ENCODE data around the gene RSRC2.
"Not testable (repeated sequence)": the region's sequence is repeated elsewhere in the genome, so short reads cannot be mapped to it uniquely, and the experiment has no call there.

RSRC2 gene

GRCh38 chr12:122486360-122486759, 40.4 kb downstream of the RSRC2 start:
- DNase-seq (ENCODE audit: low read depth): not testable (repeated sequence)

- DNase-seq (ENCODE audit: low read depth): not testable (repeated sequence)
These were observed 42.4 kb downstream of the RSRC2 start for GRCh38 chr12:122484385-122484784.

- no peak for DNase-seq (ENCODE audit: low read depth)
These were observed 42.8 kb downstream of the RSRC2 start for GRCh38 chr12:122483969-122484368.

GRCh38 chr12:122481861-122482260, 44.9 kb downstream of the RSRC2 start:
- DNase-seq (ENCODE audit: low read depth): no peak

GRCh38 chr12:122480753-122481152, 46.0 kb downstream of the RSRC2 start:
- DNase-seq (ENCODE audit: low read depth): no peak

DNA sequence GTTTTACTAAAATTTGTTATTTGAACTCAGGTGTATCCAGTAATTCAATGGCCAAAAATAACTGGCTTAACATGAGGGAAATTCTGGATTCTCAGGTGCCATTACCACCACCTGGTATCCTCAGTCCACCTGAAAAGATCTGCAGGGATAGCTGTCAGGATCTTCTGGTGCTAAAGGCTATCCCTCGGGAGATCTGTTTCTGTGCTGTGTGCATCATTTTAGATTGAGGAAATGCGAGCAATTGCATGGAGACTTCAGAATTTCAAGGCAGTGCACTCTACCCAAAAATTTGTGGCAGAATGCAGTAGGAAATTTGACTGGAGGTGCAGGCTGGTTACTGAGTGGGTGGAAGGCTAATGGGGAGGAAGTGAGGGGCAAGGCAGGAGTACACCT, 52.4 kb downstream of the RSRC2 start:
- no peak for DNase-seq (ENCODE audit: low read depth)

- DNase-seq (ENCODE audit: low read depth): no peak
These were observed 53.0 kb downstream of the RSRC2 start for GRCh38 chr12:122473543-122474323.

DNA sequence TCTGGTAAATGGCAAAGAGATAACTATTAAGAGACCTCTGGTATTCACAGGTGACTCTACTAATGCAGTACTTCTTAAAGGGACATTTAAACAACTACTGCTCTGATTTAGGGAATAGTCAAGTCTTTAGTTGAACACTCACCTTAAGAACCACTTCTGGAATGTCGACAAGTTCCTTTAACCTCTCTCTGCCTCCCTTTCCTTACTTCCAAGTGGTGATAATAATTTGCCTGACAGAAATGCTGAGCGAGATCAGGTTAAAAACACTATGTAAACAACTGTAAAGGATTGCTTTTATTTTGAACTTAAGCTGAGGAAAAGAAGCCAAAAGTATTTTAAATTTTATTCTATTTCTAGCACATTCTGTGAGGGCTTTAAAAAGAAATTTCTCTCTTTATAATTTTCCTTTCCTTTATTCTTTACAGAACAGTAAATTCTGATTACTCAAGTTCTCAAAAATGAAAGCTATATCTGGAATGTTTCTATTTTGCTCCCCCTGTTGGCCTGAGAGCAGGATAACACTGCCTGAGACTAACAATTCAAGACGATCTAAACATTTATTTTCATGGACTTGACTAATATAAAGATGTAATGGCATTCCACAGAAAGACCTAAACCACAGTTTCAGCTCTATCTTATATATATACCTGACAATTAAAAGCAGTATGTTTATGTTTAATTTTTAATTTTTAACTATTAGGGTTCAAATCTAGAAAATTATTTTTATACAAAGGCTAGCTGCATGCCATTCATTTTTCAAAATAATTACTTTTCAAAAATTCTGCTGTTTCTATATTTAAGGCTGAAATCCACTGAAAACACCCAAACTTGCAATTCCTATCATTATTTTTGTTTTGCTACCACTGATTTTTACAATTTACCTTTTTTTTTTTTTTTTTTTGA, 55.2 kb downstream of the RSRC2 start:
- no peak for DNase-seq (ENCODE audit: low read depth)

- not testable (repeated sequence) for DNase-seq (ENCODE audit: low read depth)
These were observed 56.2 kb downstream of the RSRC2 start for GRCh38 chr12:122470576-122470975.

DNA sequence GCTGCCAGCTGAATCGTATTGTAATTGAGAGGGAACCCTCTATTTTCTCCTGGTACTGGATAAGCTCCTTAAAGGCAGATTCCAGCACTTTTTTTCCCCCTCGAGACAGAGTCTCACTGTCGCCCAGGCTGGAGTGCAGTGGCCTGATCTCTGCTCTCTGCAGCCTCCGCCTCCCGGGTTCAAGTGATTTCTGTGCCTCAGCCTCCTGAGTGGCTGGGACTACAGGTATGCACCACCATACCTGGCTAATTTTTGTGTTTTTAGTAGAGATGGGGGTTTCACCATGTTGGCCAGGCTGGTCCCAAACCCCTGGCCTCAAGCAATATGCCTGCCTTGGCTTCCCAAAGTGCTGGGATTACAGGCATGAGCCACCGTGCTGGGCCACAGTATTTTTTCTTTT, 56.9 kb downstream of the RSRC2 start:
- not testable (repeated sequence) for DNase-seq (ENCODE audit: low read depth)

DNA sequence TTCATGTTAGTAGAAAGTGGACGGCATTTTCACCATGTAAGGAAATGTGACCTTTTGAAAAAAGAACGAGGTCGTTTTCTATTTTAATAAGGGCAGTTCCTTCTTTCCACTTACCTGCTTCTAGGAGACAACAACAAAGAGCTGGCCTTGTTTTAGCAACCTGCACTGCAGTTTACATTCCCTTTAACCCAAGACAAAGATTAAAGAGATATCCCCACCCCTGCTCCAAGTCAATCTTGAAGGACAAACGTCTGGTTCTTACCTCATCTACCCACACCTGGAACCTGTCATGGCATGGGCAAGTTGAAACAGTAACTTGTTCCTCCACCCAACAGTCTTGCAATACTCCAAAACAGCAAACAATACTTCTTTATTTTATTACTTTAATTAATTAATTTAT, 58.8 kb downstream of the RSRC2 start:
- DNase-seq (ENCODE audit: low read depth): no peak

GRCh38 chr12:122464317-122465042, 62.3 kb downstream of the RSRC2 start:
- DNase-seq (ENCODE audit: low read depth): not testable (repeated sequence)

DNA sequence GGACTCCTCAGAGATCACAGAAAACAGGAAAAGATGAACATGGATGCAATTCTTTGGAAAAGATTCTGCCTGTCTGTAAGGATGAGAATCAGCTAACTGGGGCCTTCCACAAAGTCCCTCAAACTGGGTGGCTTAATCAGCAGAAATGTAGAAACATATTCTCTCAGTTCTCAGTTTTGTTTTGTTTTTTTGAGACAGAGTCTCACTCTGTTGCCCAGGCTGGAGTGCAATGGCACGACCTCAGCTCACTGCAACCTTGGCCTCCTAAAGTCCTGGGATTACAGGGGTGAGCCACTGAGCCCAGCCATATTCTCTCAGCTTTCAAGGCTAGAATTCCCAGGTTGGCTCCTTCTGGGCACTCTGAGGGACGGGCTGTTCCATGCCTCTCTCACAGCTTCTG, 66.1 kb downstream of the RSRC2 start:
- DNase-seq (ENCODE audit: low read depth): no peak

- DNase-seq (ENCODE audit: low read depth): no peak
These were observed 66.7 kb downstream of the RSRC2 start for GRCh38 chr12:122460061-122460460.

- no peak for DNase-seq (ENCODE audit: low read depth)
These were observed 67.5 kb downstream of the RSRC2 start for GRCh38 chr12:122459211-122459610.

DNA sequence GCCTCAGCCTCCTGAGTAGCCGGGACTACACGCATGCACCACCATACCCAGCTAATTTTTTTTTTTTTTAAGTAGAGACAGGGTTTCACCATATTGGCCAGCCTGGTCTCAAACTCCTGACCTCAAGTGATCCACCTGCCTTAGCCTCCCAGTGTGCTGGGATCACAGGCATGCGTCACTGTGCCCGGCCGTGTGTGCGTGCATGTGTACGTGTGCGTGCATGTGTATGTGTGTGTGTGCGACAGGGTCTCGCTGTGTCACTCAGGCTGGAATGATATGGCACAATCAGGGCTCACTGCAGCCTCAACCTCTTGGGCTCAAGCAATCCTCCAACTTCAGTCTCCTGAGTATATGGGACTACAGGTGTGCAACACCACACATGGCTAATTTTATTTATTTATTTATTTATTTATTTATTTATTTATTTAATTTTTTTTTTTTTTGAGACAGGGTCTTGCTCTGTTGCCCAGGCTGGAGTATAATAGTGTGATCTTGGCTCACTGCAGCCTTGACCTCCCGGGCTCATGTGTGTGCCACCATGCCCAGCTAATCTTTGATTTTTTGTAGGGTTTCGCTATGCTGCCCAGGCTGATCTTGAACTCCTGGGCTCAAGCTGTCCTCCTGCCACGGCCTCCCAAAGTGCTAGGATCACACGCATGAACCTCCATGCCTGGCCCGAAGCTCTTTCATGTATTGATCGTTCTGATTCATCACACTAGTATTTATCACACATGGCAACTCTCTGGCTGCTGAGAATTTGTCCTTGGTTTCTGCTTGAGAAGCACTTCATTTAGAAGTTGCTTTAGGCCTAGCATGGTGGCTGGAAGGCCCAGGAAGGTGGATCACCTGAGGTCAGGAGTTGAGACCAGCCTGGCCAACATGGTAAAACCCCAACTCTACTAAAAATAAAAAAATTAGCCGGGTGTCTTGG, 68.4 kb downstream of the RSRC2 start:
- DNase-seq (ENCODE audit: low read depth): no peak

GRCh38 chr12:122457627-122458026, 69.1 kb downstream of the RSRC2 start:
- DNase-seq (ENCODE audit: low read depth): no peak

GRCh38 chr12:122454739-122455138, 72.0 kb downstream of the RSRC2 start:
- no peak for DNase-seq (ENCODE audit: low read depth)

DNA sequence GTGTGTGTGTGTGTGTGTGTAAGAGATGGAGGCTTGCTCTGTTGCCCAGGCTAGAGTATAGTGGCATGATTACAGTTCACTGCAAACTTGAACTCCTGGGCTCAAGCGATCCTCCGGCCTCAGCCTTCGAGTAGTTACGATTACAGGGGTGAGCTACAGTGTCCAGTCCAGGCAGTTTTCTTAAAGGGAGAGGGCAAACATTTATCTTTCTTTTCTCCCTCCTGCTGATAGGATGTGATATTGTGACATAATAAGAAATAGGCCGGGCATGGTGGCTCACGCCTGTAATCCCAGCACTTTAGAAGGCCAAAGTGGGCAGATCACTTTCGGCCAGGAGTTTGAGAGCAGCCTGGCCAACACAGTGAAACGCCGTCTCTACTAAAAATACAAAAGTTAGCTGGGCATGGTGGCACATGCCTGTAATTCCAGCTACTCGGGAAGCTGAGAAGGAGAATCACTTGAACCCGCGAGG, 72.5 kb downstream of the RSRC2 start:
- no peak for DNase-seq (ENCODE audit: low read depth)

Measured in stimulated activated CD8-positive, alpha-beta memory T cell treated with anti-CD3 and anti-CD28 coated beads, Interleukin-12 subunit alpha, Interleukin-12 subunit beta, amount 100 ng/mL, for 1 hour (primary cell).